HUDEP-2 (cell line): ENCODE results near the gene MAT2A.
"Not testable (repeated sequence)": the region's sequence is repeated elsewhere in the genome, so short reads cannot be mapped to it uniquely, and the experiment has no call there.

Experiments used
- DNase-seq, 76 experiments: peaks; one replicate each; lab custom pipeline; 2025; ENCODE audit not compliant: unreplicated experiment in 76 of 76; lab: John Stamatoyannopoulos, UW

MAT2A gene

GRCh38 chr2:85545780-85546240, 6.8 kb downstream of the MAT2A start:
- DNase-seq: peak in 9 of 76 experiments; percentile 28 to 65 (median 50)

GRCh38 chr2:85547089-85547858, 8.3 kb downstream of the MAT2A start:
- DNase-seq: peak in 4 of 76 experiments; percentile 20 to 46 (median 36)

- no peak for DNase-seq
These were observed 9.1 kb downstream of the MAT2A start for GRCh38 chr2:85547859-85548607.

GRCh38 chr2:85548608-85548900, 9.6 kb downstream of the MAT2A start:
- no peak for DNase-seq

- no peak for DNase-seq
These were observed 10.1 kb downstream of the MAT2A start for GRCh38 chr2:85549095-85549494.

GRCh38 chr2:85549826-85550225, 10.9 kb downstream of the MAT2A start:
- DNase-seq: no peak

- DNase-seq: no peak
These were observed 11.5 kb downstream of the MAT2A start for GRCh38 chr2:85550486-85550885.

GRCh38 chr2:85551698-85552678, 13.0 kb downstream of the MAT2A start:
- DNase-seq: peak in 72 of 76 experiments; percentile 17 to 85 (median 63)

- no peak for DNase-seq
These were observed 14.2 kb downstream of the MAT2A start for GRCh38 chr2:85553184-85553583.

- DNase-seq: no peak
These were observed 16.1 kb downstream of the MAT2A start for GRCh38 chr2:85554980-85555612.

GRCh38 chr2:85557130-85557529, 18.2 kb downstream of the MAT2A start:
- DNase-seq: no peak

- no peak for DNase-seq
These were observed 19.2 kb downstream of the MAT2A start for GRCh38 chr2:85558160-85558559.

- not testable (repeated sequence) for DNase-seq
These were observed 21.4 kb downstream of the MAT2A start for GRCh38 chr2:85560403-85560726.

- no peak for DNase-seq
These were observed 21.9 kb downstream of the MAT2A start for GRCh38 chr2:85560812-85561279.

GRCh38 chr2:85561280-85562212, 22.6 kb downstream of the MAT2A start, which contains the start of gene GGCX:
GGCX (minus strand) TSS chr2:85561493; CDS start chr2:85561428, 65 bp downstream.
- DNase-seq: peak in 75 of 76 experiments; percentile 12 to 95 (median 87)

- DNase-seq: peak in 1 of 76 experiments; percentile 7
These were observed 25.2 kb downstream of the MAT2A start for GRCh38 chr2:85564144-85564563.

GRCh38 chr2:85566265-85566664, 27.3 kb downstream of the MAT2A start:
- DNase-seq: no peak

GRCh38 chr2:85575739-85576138, 36.8 kb downstream of the MAT2A start:
- DNase-seq: no peak

GRCh38 chr2:85577063-85577385, 38.1 kb downstream of the MAT2A start:
- no peak for DNase-seq
